ENCODE data around the gene GRK3.

The GRK3 gene

DNA sequence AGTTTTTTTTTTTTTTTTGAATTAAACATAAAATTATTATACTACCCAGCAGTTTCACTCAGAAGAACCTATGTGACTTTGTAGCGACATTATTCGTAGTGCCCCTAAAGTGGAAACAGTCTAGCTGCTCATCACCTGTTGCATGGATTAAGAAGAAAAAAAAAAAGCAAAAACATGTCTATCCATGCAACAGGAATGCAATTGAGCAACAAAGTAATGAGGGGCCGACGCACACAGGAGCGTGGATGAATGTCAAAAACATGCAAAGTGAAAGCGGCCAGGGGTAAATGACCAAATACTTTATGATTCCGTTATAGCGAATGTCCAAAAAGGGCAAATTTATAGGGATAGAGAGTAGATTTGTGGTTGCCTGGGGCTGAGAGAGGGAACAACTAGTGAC lies 193.8 kb downstream of the GRK3 start:
- Histone ChIP-seq H3K36me3 (ENCODE audit: insufficient read depth, low read length) (no peaks in the 10 kb centered on the region), H3K27me3 (ENCODE audit: insufficient read depth, low read length) (no peaks in the 10 kb centered on the region), H3K27ac (ENCODE audit: low read depth, low read length) (no peak overlapping the region), H2AFZ (ENCODE audit: low read length, unreplicated experiment) (no peak overlapping the region), H3K4me1 (ENCODE audit: control insufficient read depth, insufficient read depth, low read length, unreplicated experiment) (peaks cover 7% of the 10 kb centered on the region), H3K79me2 (ENCODE audit: control insufficient read depth, insufficient read depth, low read length, unreplicated experiment) (no peaks in the 10 kb centered on the region), H3K4me3 (ENCODE audit: low read depth, low read length) (no peak overlapping the region)

DNA sequence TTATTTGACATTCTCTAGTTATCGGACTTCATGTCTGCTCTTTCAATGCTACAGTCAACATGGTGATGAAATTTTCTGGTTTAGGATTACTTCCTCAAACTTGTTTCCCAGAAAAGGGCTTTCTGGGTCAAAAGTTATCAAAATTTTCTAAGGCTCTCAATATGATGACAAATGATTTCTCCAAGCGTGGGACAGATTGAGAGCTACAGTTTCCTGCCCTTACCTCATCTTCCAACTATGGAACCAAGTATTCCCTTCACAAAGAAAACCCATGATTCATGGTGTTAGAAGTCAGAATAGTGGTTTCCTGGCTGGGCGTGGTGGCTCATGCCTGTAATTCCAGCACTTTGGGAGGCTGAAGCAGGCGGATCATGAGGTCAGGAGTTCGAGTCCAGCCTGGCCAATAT lies 195.4 kb downstream of the GRK3 start:
- peak overlapping the region; percentile 76 for H3K27ac ChIP-seq (ENCODE audit: low read depth, low read length)
- H3K36me3 ChIP-seq (ENCODE audit: insufficient read depth, low read length), result no peaks in the 10 kb centered on the region
- no peak overlapping the region for H2AFZ ChIP-seq (ENCODE audit: low read length, unreplicated experiment)
- H3K4me1 ChIP-seq (ENCODE audit: control insufficient read depth, insufficient read depth, low read length, unreplicated experiment), result peaks cover 7% of the 10 kb centered on the region
- no peak overlapping the region for H3K4me3 ChIP-seq (ENCODE audit: low read depth, low read length)
- H3K27me3 ChIP-seq (ENCODE audit: insufficient read depth, low read length), result no peaks in the 10 kb centered on the region
- H3K79me2 ChIP-seq (ENCODE audit: control insufficient read depth, insufficient read depth, low read length, unreplicated experiment), result no peaks in the 10 kb centered on the region

DNA sequence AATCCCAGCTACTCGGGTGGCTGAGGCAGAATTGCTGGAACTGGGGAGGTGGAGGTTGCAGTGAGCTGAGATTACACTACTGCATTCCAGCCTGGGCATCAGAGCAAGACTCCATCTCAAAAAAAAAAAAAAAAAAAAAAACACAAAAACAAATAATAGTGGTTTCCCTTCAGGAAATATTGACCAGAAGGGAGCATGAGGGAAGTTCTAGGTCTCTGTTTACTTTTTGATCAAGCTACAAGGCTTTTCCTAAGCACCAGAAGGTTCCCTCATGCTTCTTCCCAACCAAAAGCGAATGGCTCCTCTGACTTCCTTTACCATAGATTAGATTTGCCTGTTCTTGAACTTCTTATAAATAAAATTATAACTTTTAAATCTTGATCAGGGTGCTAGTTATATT lies 195.8 kb downstream of the GRK3 start:
- no peaks in the 10 kb centered on the region for H3K36me3 ChIP-seq (ENCODE audit: insufficient read depth, low read length)
- H2AFZ ChIP-seq (ENCODE audit: low read length, unreplicated experiment), result no peak overlapping the region
- peaks cover 7% of the 10 kb centered on the region for H3K4me1 ChIP-seq (ENCODE audit: control insufficient read depth, insufficient read depth, low read length, unreplicated experiment)
- no peaks in the 10 kb centered on the region for H3K27me3 ChIP-seq (ENCODE audit: insufficient read depth, low read length)
- H3K79me2 ChIP-seq (ENCODE audit: control insufficient read depth, insufficient read depth, low read length, unreplicated experiment), result no peaks in the 10 kb centered on the region
- H3K4me3 ChIP-seq (ENCODE audit: low read depth, low read length), result no peak overlapping the region
- H3K27ac ChIP-seq (ENCODE audit: low read depth, low read length), result peak overlapping the region; percentile 76

DNA sequence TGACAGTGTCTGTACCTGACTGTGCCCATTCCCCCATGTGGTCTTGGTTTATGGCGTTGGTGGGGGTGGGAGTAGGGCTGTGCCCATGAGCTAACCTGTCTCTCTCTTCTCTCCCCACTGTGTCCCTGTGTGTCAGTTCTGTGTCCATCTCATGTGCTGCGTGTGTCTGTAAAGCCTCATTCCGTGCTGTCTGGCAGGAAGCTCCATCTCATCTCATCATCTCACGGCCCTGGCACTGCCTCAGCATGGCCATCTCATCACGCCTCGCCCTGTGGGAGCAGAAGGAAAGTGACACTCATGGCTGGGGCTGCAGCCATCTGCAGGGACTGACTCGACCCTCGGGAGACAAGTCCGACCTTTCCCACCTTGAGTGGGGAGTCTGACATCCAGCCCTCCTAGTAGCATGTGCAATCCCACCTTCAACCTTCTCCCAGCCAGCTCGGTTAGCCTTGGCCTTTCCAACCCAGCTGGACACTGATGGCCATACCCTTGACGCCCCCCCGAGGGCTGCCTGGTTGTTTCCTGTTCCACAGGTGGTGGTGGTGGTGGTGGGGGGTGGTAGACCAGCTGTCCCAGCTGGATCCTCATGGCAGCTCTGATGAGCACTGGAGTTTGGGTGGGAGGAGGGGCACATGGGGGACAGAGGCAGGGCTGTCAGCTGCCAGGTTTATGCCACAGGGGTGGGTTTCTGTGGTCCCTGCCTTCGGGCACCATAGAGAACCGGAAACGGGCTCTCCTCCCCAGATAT lies 196.5 kb downstream of the GRK3 start:
- Histone ChIP-seq H3K27me3 (ENCODE audit: insufficient read depth, low read length) (no peaks in the 10 kb centered on the region), H3K27ac (ENCODE audit: low read depth, low read length) (peak overlapping the region; percentile 12; the same call in 1 of the 2 replicates), H3K4me1 (ENCODE audit: control insufficient read depth, insufficient read depth, low read length, unreplicated experiment) (peaks cover 7% of the 10 kb centered on the region), H3K4me3 (ENCODE audit: low read depth, low read length) (no peak overlapping the region), H2AFZ (ENCODE audit: low read length, unreplicated experiment) (no peak overlapping the region), H3K79me2 (ENCODE audit: control insufficient read depth, insufficient read depth, low read length, unreplicated experiment) (no peaks in the 10 kb centered on the region), H3K36me3 (ENCODE audit: insufficient read depth, low read length) (no peaks in the 10 kb centered on the region)

DNA sequence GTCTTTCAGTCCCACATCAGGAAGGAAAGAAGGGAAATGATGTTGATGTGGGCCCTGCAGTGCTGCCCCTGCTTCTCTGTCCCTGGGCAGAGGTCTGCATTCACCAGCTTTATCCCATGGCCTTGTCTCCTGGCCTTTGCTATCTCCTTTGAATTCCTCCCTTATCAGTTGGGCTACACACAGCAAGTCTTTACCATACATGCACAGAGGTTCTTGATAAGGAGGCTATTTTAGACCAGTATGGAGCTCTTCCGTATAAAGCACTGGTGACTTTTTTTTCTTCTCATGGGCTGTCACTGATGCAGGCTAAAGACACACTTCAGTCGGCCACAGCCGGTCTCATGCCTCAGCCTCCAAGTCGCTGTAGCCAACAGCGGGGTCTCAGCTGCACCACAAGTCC lies 197.7 kb downstream of the GRK3 start:
- peaks cover 7% of the 10 kb centered on the region for H3K4me1 ChIP-seq (ENCODE audit: control insufficient read depth, insufficient read depth, low read length, unreplicated experiment)
- no peak overlapping the region for H2AFZ ChIP-seq (ENCODE audit: low read length, unreplicated experiment)
- H3K79me2 ChIP-seq (ENCODE audit: control insufficient read depth, insufficient read depth, low read length, unreplicated experiment), result no peaks in the 10 kb centered on the region
- no peaks in the 10 kb centered on the region for H3K27me3 ChIP-seq (ENCODE audit: insufficient read depth, low read length)
- H3K27ac ChIP-seq (ENCODE audit: low read depth, low read length), result no peak overlapping the region
- no peak overlapping the region for H3K4me3 ChIP-seq (ENCODE audit: low read depth, low read length)
- no peaks in the 10 kb centered on the region for H3K36me3 ChIP-seq (ENCODE audit: insufficient read depth, low read length)

DNA sequence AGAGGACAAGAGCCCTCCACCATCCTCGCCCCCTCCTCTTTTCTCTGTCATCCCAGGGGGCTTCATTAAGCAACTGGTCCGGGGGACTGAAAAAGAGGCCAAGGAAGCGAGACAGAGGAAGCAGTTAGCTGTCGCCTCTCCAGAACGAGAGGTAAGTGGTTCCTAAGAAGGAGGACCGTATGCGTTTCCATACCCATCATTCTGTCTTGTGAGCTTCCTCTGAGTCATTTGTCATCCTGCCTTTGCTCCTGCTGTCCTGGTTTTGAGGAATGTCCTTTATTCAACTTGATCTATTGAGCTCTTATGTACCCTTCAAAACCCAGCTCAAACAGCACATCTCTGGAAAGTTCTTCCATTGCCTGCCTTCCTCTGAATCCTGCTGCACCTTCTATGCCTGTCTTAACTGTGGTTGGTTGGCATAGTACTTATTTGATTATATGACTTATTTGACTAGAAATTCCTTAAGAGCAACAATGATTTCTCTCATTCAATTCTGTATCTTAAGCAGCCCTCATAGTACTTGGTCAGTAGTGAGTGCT lies 198.8 kb downstream of the GRK3 start:
- no peak overlapping the region for H2AFZ ChIP-seq (ENCODE audit: low read length, unreplicated experiment)
- H3K79me2 ChIP-seq (ENCODE audit: control insufficient read depth, insufficient read depth, low read length, unreplicated experiment), result no peaks in the 10 kb centered on the region
- H3K4me3 ChIP-seq (ENCODE audit: low read depth, low read length), result no peak overlapping the region
- no peaks in the 10 kb centered on the region for H3K27me3 ChIP-seq (ENCODE audit: insufficient read depth, low read length)
- no peak overlapping the region for H3K27ac ChIP-seq (ENCODE audit: low read depth, low read length)
- H3K36me3 ChIP-seq (ENCODE audit: insufficient read depth, low read length), result no peaks in the 10 kb centered on the region
- H3K4me1 ChIP-seq (ENCODE audit: control insufficient read depth, insufficient read depth, low read length, unreplicated experiment), result peaks cover 7% of the 10 kb centered on the region

DNA sequence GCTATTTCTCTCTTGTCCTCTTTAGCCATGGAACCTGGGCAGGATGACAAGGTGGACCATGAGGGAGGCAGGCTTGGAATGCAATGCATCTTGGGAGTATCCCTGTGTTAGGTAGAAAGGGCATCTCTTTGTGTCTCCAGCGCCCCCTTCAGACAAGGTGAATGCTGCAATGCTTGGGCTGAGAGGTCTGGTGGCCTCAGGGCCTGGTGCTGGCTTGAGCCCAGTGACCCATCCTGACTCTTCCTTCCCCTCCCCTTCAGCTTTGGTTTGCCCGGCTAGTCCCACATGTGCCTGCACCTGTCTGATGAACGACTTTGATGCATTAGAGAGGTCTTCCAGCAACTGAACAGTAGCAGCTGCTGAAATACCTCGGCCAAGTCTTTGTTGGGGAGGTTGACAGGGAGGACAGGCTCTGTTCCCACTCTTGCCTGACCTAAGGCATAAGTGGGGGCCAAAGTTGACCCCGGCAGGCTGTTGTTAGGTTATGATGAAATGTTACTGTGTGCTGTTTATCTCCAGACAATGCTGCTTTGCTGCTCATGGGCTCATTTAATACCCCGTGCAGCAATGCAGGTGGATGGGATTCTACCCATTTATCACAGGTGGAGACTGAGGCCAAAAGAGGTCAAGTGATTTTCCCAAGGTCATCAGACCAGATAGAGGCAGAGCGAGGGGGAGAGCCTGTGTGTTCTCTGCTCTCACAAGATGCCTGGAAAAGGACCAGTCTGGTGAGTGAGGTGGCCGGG lies 200.0 kb downstream of the GRK3 start:
- Histone ChIP-seq H3K4me1 (ENCODE audit: control insufficient read depth, insufficient read depth, low read length, unreplicated experiment) (peaks cover 2% of the 10 kb centered on the region), H3K4me3 (ENCODE audit: low read depth, low read length) (no peak overlapping the region), H3K27ac (ENCODE audit: low read depth, low read length) (no peak overlapping the region), H3K36me3 (ENCODE audit: insufficient read depth, low read length) (no peaks in the 10 kb centered on the region), H3K27me3 (ENCODE audit: insufficient read depth, low read length) (no peaks in the 10 kb centered on the region), H3K79me2 (ENCODE audit: control insufficient read depth, insufficient read depth, low read length, unreplicated experiment) (no peaks in the 10 kb centered on the region), H2AFZ (ENCODE audit: low read length, unreplicated experiment) (no peak overlapping the region)

DNA sequence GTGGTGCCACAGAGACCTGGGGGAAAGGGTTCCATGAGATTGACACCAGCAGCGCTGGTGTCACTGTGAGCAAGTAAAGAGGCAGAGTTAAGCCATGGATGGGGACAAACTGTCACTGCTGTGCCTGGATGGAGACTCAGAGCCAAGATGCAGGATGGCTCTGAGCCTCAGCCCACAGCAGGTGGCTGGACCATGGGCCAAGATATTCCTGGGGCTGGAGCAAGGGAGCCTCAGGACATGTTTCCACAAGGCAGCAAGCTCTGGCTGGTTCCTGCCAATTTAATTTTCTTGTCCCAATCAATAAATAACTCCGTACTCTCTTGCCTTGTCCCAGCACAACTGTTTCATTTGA lies 200.5 kb downstream of the GRK3 start:
- H3K27me3 ChIP-seq (ENCODE audit: insufficient read depth, low read length), result no peaks in the 10 kb centered on the region
- H3K79me2 ChIP-seq (ENCODE audit: control insufficient read depth, insufficient read depth, low read length, unreplicated experiment), result no peaks in the 10 kb centered on the region
- H3K36me3 ChIP-seq (ENCODE audit: insufficient read depth, low read length), result no peaks in the 10 kb centered on the region
- no peaks in the 10 kb centered on the region for H3K4me1 ChIP-seq (ENCODE audit: control insufficient read depth, insufficient read depth, low read length, unreplicated experiment)
- no peak overlapping the region for H2AFZ ChIP-seq (ENCODE audit: low read length, unreplicated experiment)
- H3K4me3 ChIP-seq (ENCODE audit: low read depth, low read length), result no peak overlapping the region
- H3K27ac ChIP-seq (ENCODE audit: low read depth, low read length), result no peak overlapping the region

DNA sequence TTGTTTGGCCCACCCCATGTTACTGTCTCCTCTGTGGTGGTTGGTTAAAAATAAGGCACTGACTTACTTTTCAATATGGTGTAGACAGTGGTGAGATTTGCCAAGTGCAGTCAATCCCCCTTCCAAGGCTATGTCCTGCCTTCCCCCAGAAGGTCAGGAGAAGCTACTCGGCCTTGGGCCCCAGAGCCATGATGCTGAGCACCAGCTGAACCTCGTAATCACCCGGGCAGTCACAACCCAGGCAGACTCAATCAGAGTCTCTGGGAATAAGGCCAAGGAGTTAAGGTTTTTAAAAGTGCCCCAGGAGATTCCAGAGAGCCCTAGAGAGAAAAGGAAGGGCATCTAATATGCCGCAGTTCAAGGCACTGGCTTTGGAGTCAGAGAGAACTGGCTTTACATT lies 201.3 kb downstream of the GRK3 start:
- Histone ChIP-seq H3K4me1 (ENCODE audit: control insufficient read depth, insufficient read depth, low read length, unreplicated experiment) (no peaks in the 10 kb centered on the region), H3K27me3 (ENCODE audit: insufficient read depth, low read length) (no peaks in the 10 kb centered on the region), H3K27ac (ENCODE audit: low read depth, low read length) (no peak overlapping the region), H3K4me3 (ENCODE audit: low read depth, low read length) (no peak overlapping the region), H2AFZ (ENCODE audit: low read length, unreplicated experiment) (no peak overlapping the region), H3K79me2 (ENCODE audit: control insufficient read depth, insufficient read depth, low read length, unreplicated experiment) (no peaks in the 10 kb centered on the region), H3K36me3 (ENCODE audit: insufficient read depth, low read length) (no peaks in the 10 kb centered on the region)

DNA sequence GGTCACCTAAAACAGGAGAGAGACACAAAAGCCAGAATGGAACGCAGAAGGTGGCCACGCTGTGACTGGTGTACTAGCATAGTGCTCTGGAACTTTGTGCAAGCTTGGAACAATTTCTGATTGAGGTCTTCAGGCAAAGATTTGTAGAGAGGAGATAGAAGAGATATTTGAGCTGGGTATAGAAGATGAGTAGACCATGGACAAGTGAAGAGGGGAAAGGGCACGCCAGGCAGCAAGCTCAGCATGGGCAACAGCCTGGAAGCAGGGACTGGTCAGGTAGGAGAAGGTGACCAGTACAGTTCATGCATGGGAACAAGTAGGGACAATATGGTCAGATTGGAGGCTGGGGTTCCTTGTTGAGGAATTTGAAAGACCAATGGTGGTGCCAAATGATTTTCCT lies 201.9 kb downstream of the GRK3 start:
- Histone ChIP-seq H3K79me2 (ENCODE audit: control insufficient read depth, insufficient read depth, low read length, unreplicated experiment) (no peaks in the 10 kb centered on the region), H3K4me3 (ENCODE audit: low read depth, low read length) (no peak overlapping the region), H3K27me3 (ENCODE audit: insufficient read depth, low read length) (no peaks in the 10 kb centered on the region), H3K27ac (ENCODE audit: low read depth, low read length) (no peak overlapping the region), H3K4me1 (ENCODE audit: control insufficient read depth, insufficient read depth, low read length, unreplicated experiment) (no peaks in the 10 kb centered on the region), H3K36me3 (ENCODE audit: insufficient read depth, low read length) (no peaks in the 10 kb centered on the region), H2AFZ (ENCODE audit: low read length, unreplicated experiment) (no peak overlapping the region)

DNA sequence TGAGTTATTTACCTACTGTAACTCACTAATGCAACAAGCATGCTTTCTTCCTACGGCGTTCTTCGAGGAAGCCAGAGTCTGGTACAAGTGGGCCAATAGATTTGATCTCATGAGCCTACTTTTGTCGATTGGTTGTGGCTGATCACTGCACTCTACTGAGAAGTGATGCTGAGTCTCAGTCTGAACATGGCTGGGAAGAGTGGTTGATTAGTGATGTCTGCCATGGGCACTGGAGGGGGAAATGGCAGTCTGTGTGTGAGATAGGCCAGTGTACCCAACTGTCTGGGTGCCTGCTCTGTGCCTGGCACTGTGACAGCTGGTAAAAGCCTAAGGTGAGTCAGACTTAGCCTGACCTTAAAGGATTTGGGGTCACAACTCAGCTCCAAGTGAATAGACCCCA lies 205.9 kb downstream of the GRK3 start:
- no peaks in the 10 kb centered on the region for H3K36me3 ChIP-seq (ENCODE audit: insufficient read depth, low read length)
- H3K79me2 ChIP-seq (ENCODE audit: control insufficient read depth, insufficient read depth, low read length, unreplicated experiment), result no peaks in the 10 kb centered on the region
- H3K27me3 ChIP-seq (ENCODE audit: insufficient read depth, low read length), result no peaks in the 10 kb centered on the region
- no peak overlapping the region for H3K27ac ChIP-seq (ENCODE audit: low read depth, low read length)
- H3K4me1 ChIP-seq (ENCODE audit: control insufficient read depth, insufficient read depth, low read length, unreplicated experiment), result no peaks in the 10 kb centered on the region
- no peak overlapping the region for H3K4me3 ChIP-seq (ENCODE audit: low read depth, low read length)
- no peak overlapping the region for H2AFZ ChIP-seq (ENCODE audit: low read length, unreplicated experiment)

Measured in ACC112 (cell line).